ENCODE measurements around the gene KCNMA1.

- TF ChIP-seq CTCF (IDR thresholded peaks at IDR 0.05) = no peak
- TF ChIP-seq POLR2A (IDR thresholded peaks at IDR 0.05) = no peak
Observed at GRCh38 chr10:76942628-76943416, 694.8 kb downstream of the KCNMA1 start.
